ENCODE measurements around the gene PAX7.

The PAX7 gene

DNA sequence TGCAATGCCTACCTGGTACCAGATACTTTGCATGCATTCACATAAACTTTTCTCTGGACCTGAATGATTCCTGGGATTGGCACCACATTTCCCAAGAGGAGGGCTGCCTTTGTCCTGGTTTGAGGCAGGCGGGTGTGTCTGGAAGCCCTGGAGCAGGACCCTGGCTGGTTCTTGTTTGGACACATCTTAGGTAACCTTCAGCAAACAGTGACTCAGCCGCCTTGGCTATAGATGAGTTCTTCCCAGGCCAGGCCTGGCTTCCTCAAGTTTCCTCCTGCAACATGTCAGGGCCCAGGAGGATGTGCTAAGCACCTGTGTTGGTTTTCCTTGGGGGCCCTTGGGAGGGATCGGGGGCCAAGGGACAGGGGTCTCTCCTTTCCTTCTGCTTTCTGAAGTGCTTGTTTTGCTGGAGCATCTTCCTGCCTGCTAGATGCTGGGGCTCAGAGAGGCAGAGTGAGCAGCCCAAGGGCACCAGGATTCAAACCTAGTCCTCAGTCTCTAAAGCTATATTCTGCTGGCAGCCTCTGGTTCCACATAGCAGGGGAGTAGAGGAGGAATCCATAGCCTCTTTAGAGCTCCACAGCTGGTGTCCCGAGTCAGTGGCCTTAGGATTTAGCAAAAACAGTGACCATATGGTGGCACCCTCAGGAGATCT lies 38.2 kb downstream of the PAX7 start:
- H3K36me3 ChIP-seq (ENCODE audit: insufficient read depth, low read length), result no peaks in the 10 kb centered on the region
- peaks cover 2% of the 10 kb centered on the region; the same call in 1 of the 2 replicates for H3K4me1 ChIP-seq (ENCODE audit: insufficient read depth, low read length)
- 79% methylated on average over 4 of the region's 4 CpGs for WGBS
- H3K9me3 ChIP-seq (ENCODE audit: insufficient read depth, low read depth, low read length), result no peaks in the 10 kb centered on the region
- no peak overlapping the region for H3K4me3 ChIP-seq (ENCODE audit: low read length)
- H3K9ac ChIP-seq (ENCODE audit: low read depth, low read length), result no peak overlapping the region
- peaks cover 21% of the 10 kb centered on the region for H3K27me3 ChIP-seq (ENCODE audit: insufficient read depth, low read length)
- no peak overlapping the region for H3K27ac ChIP-seq (ENCODE audit: low read depth, low read length)

DNA sequence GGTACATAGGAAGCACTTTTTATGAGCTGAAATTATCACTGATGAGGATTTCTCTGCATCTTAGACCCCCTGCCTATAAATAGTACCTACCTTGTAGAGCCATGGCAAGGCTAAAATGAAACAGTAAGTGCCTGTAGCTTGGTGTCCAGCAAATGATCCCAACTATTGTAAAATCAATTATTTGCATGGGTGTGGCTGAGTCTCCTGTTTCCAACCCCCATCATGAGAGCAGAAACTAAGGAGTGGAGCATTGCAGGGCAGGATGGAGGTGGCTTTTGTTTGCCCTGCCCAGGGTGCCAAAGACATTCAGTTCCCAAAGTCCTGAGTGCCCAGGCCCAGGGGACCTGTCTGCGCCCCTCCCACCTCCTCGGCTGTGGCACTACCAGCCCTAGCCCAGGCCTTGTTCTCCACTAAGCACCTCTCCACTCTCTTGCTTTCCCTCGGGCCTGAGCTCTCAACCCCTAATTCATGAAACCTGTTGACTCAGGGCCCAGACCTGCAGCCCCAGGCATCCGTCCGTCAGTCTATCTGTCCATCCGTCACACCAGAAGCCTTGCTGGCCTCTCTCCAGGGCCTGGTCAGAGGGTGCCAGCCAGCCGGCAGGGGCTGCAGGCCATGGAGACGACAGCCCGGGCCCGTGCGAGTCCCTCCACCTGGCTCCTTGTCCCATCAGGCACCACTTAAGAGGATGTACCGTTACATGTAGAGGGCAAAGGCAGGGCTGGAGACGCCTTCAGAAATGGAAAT lies 39.6 kb downstream of the PAX7 start:
- no peak overlapping the region for H3K9ac ChIP-seq (ENCODE audit: low read depth, low read length)
- 85% methylated on average over 13 of the region's 13 CpGs for WGBS
- no peaks in the 10 kb centered on the region for H3K36me3 ChIP-seq (ENCODE audit: insufficient read depth, low read length)
- H3K4me3 ChIP-seq (ENCODE audit: low read length), result no peak overlapping the region
- peaks cover 11% of the 10 kb centered on the region for H3K4me1 ChIP-seq (ENCODE audit: insufficient read depth, low read length)
- no peaks in the 10 kb centered on the region for H3K9me3 ChIP-seq (ENCODE audit: insufficient read depth, low read depth, low read length)
- H3K27me3 ChIP-seq (ENCODE audit: insufficient read depth, low read length), result peaks cover 21% of the 10 kb centered on the region
- H3K27ac ChIP-seq (ENCODE audit: low read depth, low read length), result no peak overlapping the region

- no peaks in the 10 kb centered on the region for H3K9me3 ChIP-seq (ENCODE audit: insufficient read depth, low read depth, low read length)
- peaks cover 17% of the 10 kb centered on the region for H3K4me1 ChIP-seq (ENCODE audit: insufficient read depth, low read length)
- H3K36me3 ChIP-seq (ENCODE audit: insufficient read depth, low read length), result no peaks in the 10 kb centered on the region
- H3K9ac ChIP-seq (ENCODE audit: low read depth, low read length), result no peak overlapping the region
- 71% methylated on average over 5 of the region's 5 CpGs for WGBS
- H3K27me3 ChIP-seq (ENCODE audit: insufficient read depth, low read length), result peaks cover 27% of the 10 kb centered on the region
- H3K27ac ChIP-seq (ENCODE audit: low read depth, low read length), result no peak overlapping the region
- no peak overlapping the region for H3K4me3 ChIP-seq (ENCODE audit: low read length)
These were observed 40.2 kb downstream of the PAX7 start for GRCh38 chr1:18670868-18671225.

- WGBS, result 81% methylated on average over 5 of the region's 5 CpGs
- peaks cover 44% of the 10 kb centered on the region for H3K27me3 ChIP-seq (ENCODE audit: insufficient read depth, low read length)
- H3K9ac ChIP-seq (ENCODE audit: low read depth, low read length), result no peak overlapping the region
These were observed 43.3 kb downstream of the PAX7 start for GRCh38 chr1:18673976-18674375.

DNA sequence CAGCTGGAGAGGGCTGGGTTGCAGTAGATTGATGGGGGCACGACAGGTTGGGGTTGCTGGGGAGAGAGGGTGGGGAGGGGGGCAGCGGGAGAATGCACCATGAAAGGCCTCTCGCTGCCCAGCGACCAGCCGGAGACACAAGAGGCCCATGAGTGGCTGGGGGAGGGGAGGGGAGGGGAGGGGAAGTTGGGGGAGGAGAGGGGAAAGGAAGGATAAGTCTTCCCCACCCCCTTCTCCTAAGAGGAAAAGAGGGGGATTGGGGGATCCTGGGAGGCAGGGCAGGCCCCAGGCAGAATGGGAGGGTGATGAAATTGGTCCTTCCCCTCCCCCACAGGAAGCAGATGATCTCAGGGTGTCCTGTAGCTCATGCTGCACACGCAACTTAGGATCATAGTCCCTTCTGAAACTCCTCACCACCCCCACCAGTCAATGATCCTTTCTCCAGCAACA lies 45.7 kb downstream of the PAX7 start:
- Histone ChIP-seq H3K4me1 (ENCODE audit: insufficient read depth, low read length) (peaks cover 29% of the 10 kb centered on the region), H3K27me3 (ENCODE audit: insufficient read depth, low read length) (peaks cover 58% of the 10 kb centered on the region), H3K27ac (ENCODE audit: low read depth, low read length) (no peak overlapping the region), H3K9ac (ENCODE audit: low read depth, low read length) (no peak overlapping the region), H3K36me3 (ENCODE audit: insufficient read depth, low read length) (no peaks in the 10 kb centered on the region), H3K9me3 (ENCODE audit: insufficient read depth, low read depth, low read length) (no peaks in the 10 kb centered on the region), H3K4me3 (ENCODE audit: low read length) (no peak overlapping the region)
- WGBS, result 24% methylated on average over 2 of the region's 6 CpGs

More at GRCh38 chr1:18673976-18674375, 43.3 kb downstream of the PAX7 start:
- no peak overlapping the region for H3K4me3 ChIP-seq (ENCODE audit: low read length)
- H3K9me3 ChIP-seq (ENCODE audit: insufficient read depth, low read depth, low read length), result no peaks in the 10 kb centered on the region
- peaks cover 31% of the 10 kb centered on the region for H3K4me1 ChIP-seq (ENCODE audit: insufficient read depth, low read length)
- H3K27ac ChIP-seq (ENCODE audit: low read depth, low read length), result no peak overlapping the region
- H3K36me3 ChIP-seq (ENCODE audit: insufficient read depth, low read length), result no peaks in the 10 kb centered on the region

- Histone ChIP-seq H3K27me3 (ENCODE audit: insufficient read depth, low read length) (peaks cover 52% of the 10 kb centered on the region), H3K4me3 (ENCODE audit: low read length) (no peak overlapping the region), H3K9me3 (ENCODE audit: insufficient read depth, low read depth, low read length) (no peaks in the 10 kb centered on the region), H3K9ac (ENCODE audit: low read depth, low read length) (no peak overlapping the region), H3K4me1 (ENCODE audit: insufficient read depth, low read length) (peaks cover 10% of the 10 kb centered on the region), H3K36me3 (ENCODE audit: insufficient read depth, low read length) (no peaks in the 10 kb centered on the region), H3K27ac (ENCODE audit: low read depth, low read length) (no peak overlapping the region)
- 68% methylated on average over 4 of the region's 4 CpGs for WGBS
These were observed 50.8 kb downstream of the PAX7 start for GRCh38 chr1:18681423-18681835.

DNA sequence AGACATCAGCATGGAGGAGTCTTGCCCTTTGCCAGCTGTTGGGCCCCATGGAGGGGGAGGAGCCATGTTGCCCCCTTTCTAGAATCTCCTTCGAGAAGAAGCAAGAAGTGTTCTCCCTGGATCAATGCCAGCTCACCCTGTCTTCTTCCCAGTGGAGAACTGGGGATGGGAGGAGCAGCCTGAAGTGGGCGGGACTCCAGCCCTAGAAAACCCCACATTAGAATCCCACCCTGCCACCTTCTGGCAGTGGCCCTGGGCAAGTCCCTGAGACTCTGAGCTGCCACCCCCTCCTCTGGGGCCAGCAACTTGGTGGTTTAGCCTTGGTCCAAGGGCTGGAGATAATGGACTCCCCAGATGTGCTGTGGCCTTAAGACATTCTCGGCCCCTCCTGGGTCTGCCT lies 51.7 kb downstream of the PAX7 start:
- Histone ChIP-seq H3K27me3 (ENCODE audit: insufficient read depth, low read length) (peaks cover 42% of the 10 kb centered on the region), H3K9ac (ENCODE audit: low read depth, low read length) (no peak overlapping the region), H3K4me3 (ENCODE audit: low read length) (no peak overlapping the region), H3K36me3 (ENCODE audit: insufficient read depth, low read length) (no peaks in the 10 kb centered on the region), H3K27ac (ENCODE audit: low read depth, low read length) (no peak overlapping the region), H3K9me3 (ENCODE audit: insufficient read depth, low read depth, low read length) (no peaks in the 10 kb centered on the region), H3K4me1 (ENCODE audit: insufficient read depth, low read length) (0 out of 2 replicates have a peak, but pooled peaks cover under 1% of the 10 kb centered on the region)
- WGBS, result 84% methylated on average over 2 of the region's 3 CpGs

DNA sequence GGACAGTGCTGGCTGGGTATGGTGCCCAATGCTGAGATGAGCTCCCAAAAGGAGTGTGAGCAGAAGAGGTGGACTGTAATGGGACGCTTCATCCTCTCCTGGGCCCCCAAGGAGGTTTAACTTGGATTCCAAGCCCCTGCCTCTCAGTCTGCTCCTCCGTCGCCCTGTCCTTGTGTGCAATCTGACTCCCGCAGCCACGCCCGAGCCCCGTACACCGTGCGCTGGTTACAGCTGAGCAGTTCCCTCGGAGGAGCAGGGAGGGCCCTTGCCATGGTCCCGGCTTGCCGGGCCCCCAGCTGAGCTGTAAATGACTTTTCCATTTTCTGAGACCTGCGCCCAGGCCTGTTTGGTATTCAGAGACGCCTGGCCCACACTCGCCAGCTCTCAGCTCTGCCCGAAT lies 53.7 kb downstream of the PAX7 start:
- Histone ChIP-seq H3K9me3 (ENCODE audit: insufficient read depth, low read depth, low read length) (no peaks in the 10 kb centered on the region), H3K27ac (ENCODE audit: low read depth, low read length) (no peak overlapping the region), H3K9ac (ENCODE audit: low read depth, low read length) (no peak overlapping the region), H3K36me3 (ENCODE audit: insufficient read depth, low read length) (no peaks in the 10 kb centered on the region), H3K27me3 (ENCODE audit: insufficient read depth, low read length) (peaks cover 28% of the 10 kb centered on the region), H3K4me1 (ENCODE audit: insufficient read depth, low read length) (no peaks in the 10 kb centered on the region), H3K4me3 (ENCODE audit: low read length) (no peak overlapping the region)
- WGBS, result 63% methylated on average over 16 of the region's 16 CpGs

DNA sequence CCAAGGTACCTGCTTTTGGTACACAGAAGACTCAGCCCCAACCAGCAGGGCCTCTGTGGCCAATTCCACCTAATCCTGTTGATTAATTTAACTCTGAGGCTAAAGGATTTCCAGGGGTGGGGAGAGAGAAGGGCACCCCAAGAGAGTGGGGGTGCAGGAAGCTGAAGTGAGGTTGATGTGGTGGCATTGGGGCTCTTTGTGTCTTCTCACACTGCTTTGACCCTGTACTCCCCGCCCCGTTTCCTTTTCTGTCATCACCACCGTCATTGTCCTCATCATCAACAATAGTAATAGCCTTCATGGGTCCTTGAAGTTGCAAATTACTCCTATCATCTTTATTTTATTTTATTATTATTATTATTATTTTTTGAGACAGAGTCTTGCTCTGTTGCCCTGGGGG lies 55.9 kb downstream of the PAX7 start:
- Histone ChIP-seq H3K4me1 (ENCODE audit: insufficient read depth, low read length) (no peaks in the 10 kb centered on the region), H3K27me3 (ENCODE audit: insufficient read depth, low read length) (peaks cover 15% of the 10 kb centered on the region; the same call in 1 of the 2 replicates), H3K36me3 (ENCODE audit: insufficient read depth, low read length) (no peaks in the 10 kb centered on the region), H3K9ac (ENCODE audit: low read depth, low read length) (no peak overlapping the region), H3K27ac (ENCODE audit: low read depth, low read length) (no peak overlapping the region), H3K4me3 (ENCODE audit: low read length) (no peak overlapping the region), H3K9me3 (ENCODE audit: insufficient read depth, low read depth, low read length) (no peaks in the 10 kb centered on the region)
- 100% methylated on average over 3 of the region's 3 CpGs for WGBS

DNA sequence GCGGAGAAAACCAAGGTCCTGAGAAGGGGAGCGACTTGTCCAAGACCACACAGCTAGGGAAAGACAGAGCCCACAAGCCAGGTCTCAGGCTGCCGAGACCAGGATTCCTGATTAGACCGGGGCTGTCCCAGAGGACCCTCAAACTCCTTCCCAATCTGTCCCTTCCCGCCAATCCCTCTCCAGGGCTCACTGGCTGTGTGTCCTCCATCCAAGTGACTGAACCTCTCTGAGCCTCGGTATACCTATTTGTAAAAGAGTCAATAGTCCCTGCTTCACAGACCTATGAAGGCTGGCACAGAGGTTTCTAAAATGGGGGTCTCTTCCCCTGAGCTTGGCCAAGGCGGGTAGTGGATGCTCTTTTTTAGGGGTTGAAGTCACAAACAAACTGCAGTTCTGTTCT lies 56.6 kb downstream of the PAX7 start:
- no peak overlapping the region for H3K9ac ChIP-seq (ENCODE audit: low read depth, low read length)
- no peak overlapping the region for H3K4me3 ChIP-seq (ENCODE audit: low read length)
- H3K27me3 ChIP-seq (ENCODE audit: insufficient read depth, low read length), result peaks cover 15% of the 10 kb centered on the region; the same call in 1 of the 2 replicates
- 95% methylated on average over 7 of the region's 7 CpGs for WGBS
- no peaks in the 10 kb centered on the region for H3K36me3 ChIP-seq (ENCODE audit: insufficient read depth, low read length)
- no peak overlapping the region for H3K27ac ChIP-seq (ENCODE audit: low read depth, low read length)
- H3K9me3 ChIP-seq (ENCODE audit: insufficient read depth, low read depth, low read length), result no peaks in the 10 kb centered on the region
- no peaks in the 10 kb centered on the region for H3K4me1 ChIP-seq (ENCODE audit: insufficient read depth, low read length)

DNA sequence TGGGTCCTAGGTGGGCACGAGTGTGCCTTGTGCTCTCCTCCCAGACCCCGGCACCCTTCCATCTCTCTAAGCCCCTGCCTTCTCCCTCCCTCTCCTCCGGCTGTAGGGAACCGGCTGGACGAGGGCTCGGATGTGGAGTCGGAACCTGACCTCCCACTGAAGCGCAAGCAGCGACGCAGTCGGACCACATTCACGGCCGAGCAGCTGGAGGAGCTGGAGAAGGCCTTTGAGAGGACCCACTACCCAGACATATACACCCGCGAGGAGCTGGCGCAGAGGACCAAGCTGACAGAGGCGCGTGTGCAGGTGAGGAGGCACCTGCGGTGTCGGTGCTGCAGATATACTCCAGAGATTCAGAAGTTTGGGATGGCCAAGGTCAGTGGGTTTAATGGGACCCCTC lies 61.0 kb downstream of the PAX7 start:
- Histone ChIP-seq H3K27me3 (ENCODE audit: insufficient read depth, low read length) (peaks cover 14% of the 10 kb centered on the region; the same call in 1 of the 2 replicates), H3K27ac (ENCODE audit: low read depth, low read length) (no peak overlapping the region), H3K4me3 (ENCODE audit: low read length) (no peak overlapping the region), H3K9ac (ENCODE audit: low read depth, low read length) (no peak overlapping the region), H3K4me1 (ENCODE audit: insufficient read depth, low read length) (peaks cover 5% of the 10 kb centered on the region), H3K36me3 (ENCODE audit: insufficient read depth, low read length) (no peaks in the 10 kb centered on the region), H3K9me3 (ENCODE audit: insufficient read depth, low read depth, low read length) (no peaks in the 10 kb centered on the region)
- 92% methylated on average over 20 of the region's 20 CpGs for WGBS
